Measurements from ENCODE around the gene DHFR.

Gene DHFR

DNA sequence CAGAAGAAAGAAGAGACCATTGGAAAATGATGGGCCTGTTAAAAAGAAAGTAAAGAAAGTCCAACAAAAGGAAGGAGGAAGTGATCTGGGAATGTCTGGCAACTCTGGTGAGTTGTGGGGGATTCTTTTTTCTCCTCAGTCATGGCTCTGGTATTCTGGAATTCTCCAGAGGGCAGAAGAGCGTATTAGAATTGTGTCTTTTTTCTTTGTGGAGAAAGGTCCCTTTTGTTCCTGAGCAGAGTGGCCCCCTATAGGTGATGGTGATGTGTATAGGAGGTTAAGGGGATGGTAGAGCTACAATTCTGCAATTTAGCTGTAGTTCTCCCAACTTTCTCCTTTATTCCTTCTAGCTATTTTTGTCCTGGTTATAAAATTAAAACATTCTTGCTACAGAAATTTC lies 1.6 kb upstream of the DHFR start:
- H3K27ac ChIP-seq (ENCODE audit: low read depth, low read length), result peak overlapping the region; percentile 86
- peaks cover 5% of the 10 kb centered on the region; the same call in 1 of the 2 replicates for H3K36me3 ChIP-seq (ENCODE audit: insufficient read depth, low read length)
- H3K27me3 ChIP-seq (ENCODE audit: insufficient read depth, low read length), result no peaks in the 10 kb centered on the region
- H3K79me2 ChIP-seq (ENCODE audit: control insufficient read depth, insufficient read depth, low read length, unreplicated experiment), result peaks cover 27% of the 10 kb centered on the region
- peak overlapping the region; percentile 88; the same call in 1 of the 2 replicates for H3K4me3 ChIP-seq (ENCODE audit: low read depth, low read length)
- H2AFZ ChIP-seq (ENCODE audit: low read length, unreplicated experiment), result peak overlapping the region; percentile 55
- peaks cover 28% of the 10 kb centered on the region for H3K4me1 ChIP-seq (ENCODE audit: control insufficient read depth, insufficient read depth, low read length, unreplicated experiment)

DNA sequence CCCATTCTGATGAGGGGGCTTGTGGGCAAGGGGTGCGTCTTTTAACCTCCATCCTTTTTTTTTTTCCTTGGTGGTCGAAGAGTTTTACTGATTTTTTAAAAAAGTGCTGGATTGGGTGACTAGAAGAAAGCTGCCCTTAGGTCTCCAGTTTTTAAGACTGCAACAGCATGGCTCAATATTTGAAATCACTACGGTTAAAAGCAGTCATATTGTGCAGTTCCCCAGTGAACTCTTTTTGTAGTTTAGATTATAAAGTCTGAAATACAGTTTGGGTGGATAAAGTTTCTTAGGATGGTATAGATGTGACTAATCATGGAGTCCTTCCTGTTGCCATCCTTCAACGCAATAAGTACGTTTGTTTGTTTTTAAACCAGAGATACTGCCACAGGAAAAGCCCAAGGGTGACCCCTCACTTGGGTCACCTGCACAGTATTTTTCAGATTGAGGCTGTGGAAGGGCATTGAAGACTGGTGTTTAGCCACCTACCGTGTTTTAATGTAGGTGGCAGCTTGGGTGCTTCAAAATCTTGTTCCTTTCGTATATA lies 520 bp upstream of the DHFR start:
- H3K27ac ChIP-seq (ENCODE audit: low read depth, low read length), result peak overlapping the region; percentile 86

DNA sequence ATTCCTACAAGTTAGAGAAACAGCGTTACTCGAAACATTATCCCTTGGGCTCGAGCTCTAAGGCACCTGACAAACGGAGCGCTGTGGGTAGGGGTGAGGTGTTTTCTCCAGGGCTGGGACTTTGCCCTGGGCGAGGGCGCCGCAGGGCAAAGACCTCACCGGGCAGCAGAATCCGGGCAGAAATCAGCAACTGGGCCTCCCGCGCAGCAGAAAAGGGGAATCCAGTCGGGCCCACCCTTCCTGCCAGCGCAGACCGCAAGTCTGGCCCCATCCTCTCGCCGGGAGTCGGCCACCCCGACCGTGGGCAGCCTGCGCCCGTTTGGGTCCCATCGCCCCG lies 761 bp downstream of the DHFR start:
- Histone ChIP-seq H3K79me2 (ENCODE audit: control insufficient read depth, insufficient read depth, low read length, unreplicated experiment) (peaks cover 27% of the 10 kb centered on the region), H3K27ac (ENCODE audit: low read depth, low read length) (peak overlapping the region; percentile 37; the same call in 1 of the 2 replicates)

More for the DNA sequence above, 520 bp upstream of the DHFR start:
- Histone ChIP-seq H3K27me3 (ENCODE audit: insufficient read depth, low read length) (no peaks in the 10 kb centered on the region), H3K79me2 (ENCODE audit: control insufficient read depth, insufficient read depth, low read length, unreplicated experiment) (peaks cover 27% of the 10 kb centered on the region), H3K4me1 (ENCODE audit: control insufficient read depth, insufficient read depth, low read length, unreplicated experiment) (peaks cover 28% of the 10 kb centered on the region), H3K4me3 (ENCODE audit: low read depth, low read length) (peak overlapping the region; percentile 88), H3K36me3 (ENCODE audit: insufficient read depth, low read length) (peaks cover 5% of the 10 kb centered on the region; the same call in 1 of the 2 replicates), H2AFZ (ENCODE audit: low read length, unreplicated experiment) (peak overlapping the region; percentile 85)

DNA sequence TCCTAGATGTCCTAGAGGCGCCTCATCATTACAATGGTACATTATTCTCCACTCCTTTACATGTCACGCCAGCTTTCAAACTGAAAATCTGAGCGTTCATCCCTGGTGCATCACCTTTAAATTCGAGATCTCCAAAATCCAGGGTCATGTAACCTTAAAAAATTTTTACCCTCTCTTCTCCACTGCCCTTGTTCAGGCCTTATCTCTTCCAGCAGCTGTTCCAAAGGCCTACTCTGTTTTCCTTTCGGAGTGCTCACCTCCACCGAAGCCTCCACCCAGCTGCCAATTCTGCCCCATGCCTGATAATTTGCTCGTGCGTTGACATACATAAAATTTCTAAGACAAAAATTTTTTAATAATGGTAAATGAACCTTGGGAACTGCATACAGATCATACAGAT lies 1.3 kb downstream of the DHFR start:
- no peak overlapping the region for H3K27ac ChIP-seq (ENCODE audit: low read depth, low read length)
- H3K36me3 ChIP-seq (ENCODE audit: insufficient read depth, low read length), result peaks cover 11% of the 10 kb centered on the region; the same call in 1 of the 2 replicates
- H3K4me3 ChIP-seq (ENCODE audit: low read depth, low read length), result peak overlapping the region; percentile 88
- H2AFZ ChIP-seq (ENCODE audit: low read length, unreplicated experiment), result no peak overlapping the region
- peaks cover 27% of the 10 kb centered on the region for H3K79me2 ChIP-seq (ENCODE audit: control insufficient read depth, insufficient read depth, low read length, unreplicated experiment)
- no peaks in the 10 kb centered on the region for H3K27me3 ChIP-seq (ENCODE audit: insufficient read depth, low read length)
- peaks cover 23% of the 10 kb centered on the region for H3K4me1 ChIP-seq (ENCODE audit: control insufficient read depth, insufficient read depth, low read length, unreplicated experiment)

More for the DNA sequence above, 761 bp downstream of the DHFR start:
- Histone ChIP-seq H2AFZ (ENCODE audit: low read length, unreplicated experiment) (no peak overlapping the region), H3K4me3 (ENCODE audit: low read depth, low read length) (peak overlapping the region; percentile 88), H3K36me3 (ENCODE audit: insufficient read depth, low read length) (peaks cover 6% of the 10 kb centered on the region; the same call in 1 of the 2 replicates), H3K4me1 (ENCODE audit: control insufficient read depth, insufficient read depth, low read length, unreplicated experiment) (peaks cover 23% of the 10 kb centered on the region), H3K27me3 (ENCODE audit: insufficient read depth, low read length) (no peaks in the 10 kb centered on the region)

DNA sequence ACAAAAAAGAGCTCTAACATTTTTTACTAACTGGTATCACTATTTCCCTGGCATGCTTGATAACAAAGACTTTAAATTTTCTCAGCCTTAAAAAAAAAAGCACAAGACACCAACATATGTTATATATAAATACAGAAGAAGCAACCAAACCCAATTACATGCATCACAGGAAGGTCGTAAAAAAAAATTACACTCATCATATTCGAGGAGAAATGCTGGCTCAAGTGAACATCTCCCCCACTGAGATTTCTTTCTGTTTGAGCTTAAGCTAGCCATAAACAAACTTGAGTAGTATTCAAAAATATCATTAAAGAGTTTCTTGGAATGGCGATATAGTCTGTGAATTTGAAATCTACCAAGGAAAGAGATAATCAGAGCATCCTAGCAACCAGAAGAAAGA lies 7.9 kb downstream of the DHFR start:
- Histone ChIP-seq H3K79me2 (ENCODE audit: control insufficient read depth, insufficient read depth, low read length, unreplicated experiment) (no peaks in the 10 kb centered on the region), H3K4me1 (ENCODE audit: control insufficient read depth, insufficient read depth, low read length, unreplicated experiment) (no peaks in the 10 kb centered on the region), H3K27ac (ENCODE audit: low read depth, low read length) (no peak overlapping the region), H3K36me3 (ENCODE audit: insufficient read depth, low read length) (peaks cover 41% of the 10 kb centered on the region), H3K27me3 (ENCODE audit: insufficient read depth, low read length) (no peaks in the 10 kb centered on the region), H2AFZ (ENCODE audit: low read length, unreplicated experiment) (no peak overlapping the region), H3K4me3 (ENCODE audit: low read depth, low read length) (no peak overlapping the region)

DNA sequence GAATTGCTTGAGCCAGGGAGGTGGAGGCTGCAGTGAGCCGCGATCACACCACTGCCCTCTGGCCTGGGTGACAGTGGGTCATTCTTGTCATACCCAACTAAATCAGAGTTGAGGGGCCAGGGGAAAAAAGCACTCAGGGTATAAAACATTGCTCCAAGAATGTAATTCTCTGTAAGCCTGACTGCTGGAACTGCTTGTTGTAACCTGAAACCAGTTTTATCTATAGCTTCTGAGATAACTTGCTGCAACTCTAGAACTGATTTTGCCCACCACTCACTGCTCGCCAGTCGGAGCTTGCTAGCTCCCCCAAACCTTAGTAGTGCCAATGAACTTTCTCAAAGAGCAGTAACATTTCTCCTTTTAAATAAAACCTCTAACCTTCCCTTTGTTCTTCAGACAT lies 9.9 kb downstream of the DHFR start:
- no peaks in the 10 kb centered on the region for H3K4me1 ChIP-seq (ENCODE audit: control insufficient read depth, insufficient read depth, low read length, unreplicated experiment)
- peaks cover 45% of the 10 kb centered on the region for H3K36me3 ChIP-seq (ENCODE audit: insufficient read depth, low read length)
- no peak overlapping the region for H3K27ac ChIP-seq (ENCODE audit: low read depth, low read length)
- no peak overlapping the region for H3K4me3 ChIP-seq (ENCODE audit: low read depth, low read length)
- no peak overlapping the region for H2AFZ ChIP-seq (ENCODE audit: low read length, unreplicated experiment)
- no peaks in the 10 kb centered on the region for H3K27me3 ChIP-seq (ENCODE audit: insufficient read depth, low read length)
- H3K79me2 ChIP-seq (ENCODE audit: control insufficient read depth, insufficient read depth, low read length, unreplicated experiment), result no peaks in the 10 kb centered on the region

DNA sequence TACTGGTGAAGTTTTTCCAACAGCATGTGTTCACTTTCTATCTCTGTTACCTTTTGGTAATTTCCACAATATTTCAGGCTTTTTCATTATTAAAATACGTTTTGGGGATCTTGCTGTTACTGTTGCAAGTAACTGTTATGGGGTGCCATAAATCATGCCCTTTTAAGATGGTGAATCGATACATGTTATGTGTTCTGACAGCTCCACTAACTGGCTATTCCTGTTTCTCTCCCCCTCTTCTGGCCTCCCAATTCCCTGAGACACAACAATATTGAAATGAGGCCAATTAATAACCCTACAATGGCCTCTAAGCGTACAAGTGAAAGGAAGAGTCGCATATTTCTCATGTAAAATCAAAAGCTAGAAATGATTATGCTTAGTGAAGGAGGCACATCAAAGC lies 13.4 kb downstream of the DHFR start:
- Histone ChIP-seq H3K4me1 (ENCODE audit: control insufficient read depth, insufficient read depth, low read length, unreplicated experiment) (no peaks in the 10 kb centered on the region), H3K79me2 (ENCODE audit: control insufficient read depth, insufficient read depth, low read length, unreplicated experiment) (no peaks in the 10 kb centered on the region), H3K36me3 (ENCODE audit: insufficient read depth, low read length) (peaks cover 17% of the 10 kb centered on the region)

DNA sequence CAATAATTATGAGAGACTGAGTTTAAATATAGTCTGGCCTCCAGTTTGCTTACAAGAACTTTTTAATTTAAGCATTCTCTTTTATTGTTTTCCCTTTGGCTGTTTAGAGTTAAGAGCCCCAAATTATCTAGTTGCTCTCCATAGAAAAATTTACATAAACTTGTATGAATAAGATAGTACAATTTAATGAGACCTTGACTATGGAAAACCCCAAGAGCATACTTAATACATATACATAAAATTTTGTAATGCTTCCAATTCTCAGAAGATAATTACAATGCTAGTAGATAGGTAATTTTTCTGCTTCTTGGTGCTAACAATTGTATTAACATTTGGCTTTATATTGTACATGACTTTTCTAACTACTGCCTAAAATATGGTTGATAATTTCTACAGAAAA lies 20.6 kb downstream of the DHFR start:
- Histone ChIP-seq H3K36me3 (ENCODE audit: insufficient read depth, low read length) (peaks cover 18% of the 10 kb centered on the region), H3K4me3 (ENCODE audit: low read depth, low read length) (no peak overlapping the region), H3K4me1 (ENCODE audit: control insufficient read depth, insufficient read depth, low read length, unreplicated experiment) (no peaks in the 10 kb centered on the region), H3K79me2 (ENCODE audit: control insufficient read depth, insufficient read depth, low read length, unreplicated experiment) (no peaks in the 10 kb centered on the region), H3K27ac (ENCODE audit: low read depth, low read length) (no peak overlapping the region), H2AFZ (ENCODE audit: low read length, unreplicated experiment) (no peak overlapping the region), H3K27me3 (ENCODE audit: insufficient read depth, low read length) (no peaks in the 10 kb centered on the region)

More for the DNA sequence above, 13.4 kb downstream of the DHFR start:
- Histone ChIP-seq H3K4me3 (ENCODE audit: low read depth, low read length) (no peak overlapping the region), H3K27me3 (ENCODE audit: insufficient read depth, low read length) (no peaks in the 10 kb centered on the region), H2AFZ (ENCODE audit: low read length, unreplicated experiment) (no peak overlapping the region), H3K27ac (ENCODE audit: low read depth, low read length) (no peak overlapping the region)

DNA sequence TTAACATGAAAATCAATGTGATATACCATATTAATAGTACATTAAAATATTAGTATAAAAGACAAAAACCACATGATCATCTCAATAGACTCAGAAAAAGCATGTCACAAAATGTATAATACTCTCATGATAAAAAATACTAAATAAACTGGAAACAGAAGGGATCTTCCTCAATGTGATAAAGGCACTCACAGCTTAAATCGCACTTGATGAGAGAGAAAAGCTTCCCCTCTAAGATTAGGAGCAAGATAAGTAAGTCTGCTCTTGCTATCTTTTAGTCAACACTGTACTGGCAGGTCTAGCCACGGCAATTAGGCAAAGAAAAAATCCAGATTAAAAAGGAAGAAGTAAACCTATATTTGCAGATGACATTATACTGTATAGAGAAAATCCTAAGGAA lies 22.1 kb downstream of the DHFR start:
- Histone ChIP-seq H3K4me1 (ENCODE audit: control insufficient read depth, insufficient read depth, low read length, unreplicated experiment) (no peaks in the 10 kb centered on the region), H2AFZ (ENCODE audit: low read length, unreplicated experiment) (no peak overlapping the region), H3K27ac (ENCODE audit: low read depth, low read length) (no peak overlapping the region), H3K36me3 (ENCODE audit: insufficient read depth, low read length) (peaks cover 18% of the 10 kb centered on the region), H3K79me2 (ENCODE audit: control insufficient read depth, insufficient read depth, low read length, unreplicated experiment) (no peaks in the 10 kb centered on the region), H3K4me3 (ENCODE audit: low read depth, low read length) (no peak overlapping the region), H3K27me3 (ENCODE audit: insufficient read depth, low read length) (no peaks in the 10 kb centered on the region)

DNA sequence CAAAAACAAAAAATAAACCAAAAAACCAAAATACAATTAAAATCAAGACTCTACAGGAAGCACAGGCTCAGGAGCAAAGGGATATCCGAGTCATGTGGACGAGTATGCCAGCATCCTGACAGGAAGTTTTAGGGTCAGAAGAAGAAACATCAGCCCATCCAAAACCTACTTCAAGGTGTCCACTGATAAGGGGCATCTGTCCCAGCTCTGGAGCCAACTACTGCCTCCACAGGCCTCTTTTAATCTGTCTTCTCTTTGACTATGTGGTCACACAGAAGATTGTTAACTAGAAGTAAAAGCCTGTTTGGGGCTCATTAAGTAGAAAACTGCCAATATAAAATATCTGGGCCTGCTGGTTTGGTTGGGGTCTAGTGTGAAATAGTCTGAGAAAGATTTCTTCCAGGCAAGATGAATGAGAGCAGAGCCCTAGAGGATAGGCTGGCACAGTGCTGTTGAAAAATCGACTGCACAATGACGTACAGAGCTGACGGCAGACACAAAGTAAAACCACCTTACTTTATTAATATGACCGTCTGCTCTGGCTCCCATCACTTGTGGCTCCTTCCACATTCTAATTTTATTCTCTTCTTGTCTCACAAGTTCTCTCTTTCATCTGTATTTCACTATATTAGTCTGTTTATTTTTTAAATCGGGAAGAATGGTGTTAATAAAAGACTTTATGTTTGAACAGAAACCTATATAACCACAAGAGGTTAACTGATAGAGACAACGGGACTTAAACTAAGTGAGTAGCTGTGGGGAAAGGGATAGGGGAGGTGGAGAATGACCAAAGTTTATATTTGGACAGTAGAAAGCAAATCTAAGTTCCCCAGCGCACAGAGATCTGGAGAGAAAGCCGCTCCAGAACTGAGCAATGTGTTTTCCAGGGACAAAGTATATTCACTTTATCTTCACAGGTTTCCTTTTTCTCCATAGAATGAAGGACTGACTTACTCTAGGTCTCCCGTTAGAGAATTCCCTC lies 23.2 kb downstream of the DHFR start:
- no peaks in the 10 kb centered on the region for H3K4me1 ChIP-seq (ENCODE audit: control insufficient read depth, insufficient read depth, low read length, unreplicated experiment)
- no peak overlapping the region for H2AFZ ChIP-seq (ENCODE audit: low read length, unreplicated experiment)
- no peak overlapping the region for H3K27ac ChIP-seq (ENCODE audit: low read depth, low read length)
- H3K27me3 ChIP-seq (ENCODE audit: insufficient read depth, low read length), result no peaks in the 10 kb centered on the region
- no peak overlapping the region for H3K4me3 ChIP-seq (ENCODE audit: low read depth, low read length)
- H3K79me2 ChIP-seq (ENCODE audit: control insufficient read depth, insufficient read depth, low read length, unreplicated experiment), result no peaks in the 10 kb centered on the region
- H3K36me3 ChIP-seq (ENCODE audit: insufficient read depth, low read length), result peaks cover 18% of the 10 kb centered on the region

DNA sequence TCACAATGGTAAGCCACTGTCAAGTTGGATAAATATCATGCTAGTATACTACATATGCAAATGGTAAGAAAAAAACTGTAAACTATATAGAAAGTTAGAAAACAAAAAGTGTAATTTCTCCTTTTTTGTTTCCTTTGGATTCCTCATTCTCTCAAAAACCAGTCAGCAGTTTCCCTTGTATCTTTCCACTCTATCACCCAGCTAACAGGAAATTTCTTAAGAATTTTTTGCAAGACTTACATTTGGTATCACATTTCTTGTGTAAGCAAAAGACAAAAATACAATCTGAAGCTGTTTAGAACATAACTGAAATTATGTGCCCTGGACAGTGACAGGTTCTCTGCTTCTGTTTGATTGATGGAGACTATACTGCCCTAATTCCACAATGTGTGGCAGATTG lies 25.5 kb downstream of the DHFR start:
- Histone ChIP-seq H3K4me1 (ENCODE audit: control insufficient read depth, insufficient read depth, low read length, unreplicated experiment) (no peaks in the 10 kb centered on the region), H2AFZ (ENCODE audit: low read length, unreplicated experiment) (no peak overlapping the region), H3K79me2 (ENCODE audit: control insufficient read depth, insufficient read depth, low read length, unreplicated experiment) (no peaks in the 10 kb centered on the region), H3K27ac (ENCODE audit: low read depth, low read length) (no peak overlapping the region), H3K4me3 (ENCODE audit: low read depth, low read length) (no peak overlapping the region), H3K36me3 (ENCODE audit: insufficient read depth, low read length) (peaks cover 13% of the 10 kb centered on the region), H3K27me3 (ENCODE audit: insufficient read depth, low read length) (no peaks in the 10 kb centered on the region)
